IPS-20b (cell line): ENCODE measurements around the gene PCSK2.

Experiments
- H3K27ac ChIP-seq: one replicate; pipeline ENCODE4 v1.5.1; 2013; ENCODE audit warnings: low read length
- H3K27me3 ChIP-seq: 2 replicates; pipeline ENCODE4 v1.6.1; 2013; ENCODE audit warnings: mild to moderate bottlenecking, low read length, inconsistent platforms; ENCODE audit not compliant: insufficient read depth
- H3K36me3 ChIP-seq: 2 replicates; pipeline ENCODE4 v1.6.1; 2013; ENCODE audit warnings: low read depth, mild to moderate bottlenecking, inconsistent platforms, low read length, moderate library complexity; ENCODE audit not compliant: insufficient read depth
- H3K4me1 ChIP-seq: 2 replicates; pipeline ENCODE4 v1.6.1; 2013; ENCODE audit warnings: mild to moderate bottlenecking, control low read depth, inconsistent platforms, low read length, moderate library complexity; ENCODE audit not compliant: insufficient read depth
- H3K4me3 ChIP-seq: 2 replicates; pipeline ENCODE4 v1.5.1; 2013; ENCODE audit warnings: mild to moderate bottlenecking, low read length, inconsistent platforms
- H3K9ac ChIP-seq: 2 replicates; pipeline ENCODE4 v1.6.1; 2013; ENCODE audit warnings: low read depth, mild to moderate bottlenecking, inconsistent platforms, low read length, moderate library complexity
- H3K9me3 ChIP-seq: 2 replicates; pipeline ENCODE4 v1.6.1; 2013; ENCODE audit warnings: mild to moderate bottlenecking, low read depth, low read length, inconsistent platforms; ENCODE audit not compliant: insufficient read depth

Gene PCSK2

DNA sequence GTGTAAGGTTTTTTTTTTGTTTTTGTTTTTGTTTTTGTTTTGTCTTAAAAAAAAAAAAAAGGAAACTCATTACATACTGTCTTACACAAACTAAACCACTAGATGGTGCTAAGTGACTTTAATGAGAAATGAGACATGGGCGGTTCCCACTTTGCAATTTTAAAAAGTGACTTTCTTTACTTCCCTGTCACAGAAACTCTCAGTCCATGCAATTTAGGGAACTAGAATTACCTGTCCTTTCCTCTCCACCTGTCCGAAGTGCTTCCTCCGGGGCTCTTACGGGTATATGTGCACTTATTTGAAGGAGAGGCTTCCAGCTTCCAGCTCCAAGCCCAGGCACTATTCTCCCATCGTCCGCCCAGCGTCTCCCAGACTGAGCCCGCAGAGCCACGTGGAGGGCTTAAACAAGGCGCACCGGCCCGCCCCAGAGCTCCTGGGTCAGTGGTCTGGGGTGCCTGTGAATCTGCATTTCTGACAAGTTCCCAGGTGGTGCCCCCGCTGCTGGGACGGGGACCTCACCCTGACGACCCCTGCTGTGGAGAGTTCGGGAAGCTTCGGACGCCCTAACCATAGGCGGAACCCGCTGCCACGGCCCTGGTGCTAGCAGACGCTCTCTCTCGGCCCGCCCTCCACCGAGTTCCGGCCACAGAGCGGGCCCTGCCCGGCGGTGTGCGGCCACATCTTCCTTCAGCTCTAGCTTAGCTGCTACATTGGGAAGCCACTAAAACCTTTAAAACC, 278.2 kb downstream of the PCSK2 start:
- Histone ChIP-seq H3K36me3 (no peaks in the 10 kb centered on the region), H3K27ac (no peak overlapping the region), H3K9ac (peak overlapping the region; percentile 37; the same call in 1 of the 2 replicates), H3K4me1 (no peaks in the 10 kb centered on the region), H3K9me3 (no peaks in the 10 kb centered on the region), H3K27me3 (peaks cover 7% of the 10 kb centered on the region), H3K4me3 (peak overlapping the region; percentile 51; the same call in 1 of the 2 replicates)

DNA sequence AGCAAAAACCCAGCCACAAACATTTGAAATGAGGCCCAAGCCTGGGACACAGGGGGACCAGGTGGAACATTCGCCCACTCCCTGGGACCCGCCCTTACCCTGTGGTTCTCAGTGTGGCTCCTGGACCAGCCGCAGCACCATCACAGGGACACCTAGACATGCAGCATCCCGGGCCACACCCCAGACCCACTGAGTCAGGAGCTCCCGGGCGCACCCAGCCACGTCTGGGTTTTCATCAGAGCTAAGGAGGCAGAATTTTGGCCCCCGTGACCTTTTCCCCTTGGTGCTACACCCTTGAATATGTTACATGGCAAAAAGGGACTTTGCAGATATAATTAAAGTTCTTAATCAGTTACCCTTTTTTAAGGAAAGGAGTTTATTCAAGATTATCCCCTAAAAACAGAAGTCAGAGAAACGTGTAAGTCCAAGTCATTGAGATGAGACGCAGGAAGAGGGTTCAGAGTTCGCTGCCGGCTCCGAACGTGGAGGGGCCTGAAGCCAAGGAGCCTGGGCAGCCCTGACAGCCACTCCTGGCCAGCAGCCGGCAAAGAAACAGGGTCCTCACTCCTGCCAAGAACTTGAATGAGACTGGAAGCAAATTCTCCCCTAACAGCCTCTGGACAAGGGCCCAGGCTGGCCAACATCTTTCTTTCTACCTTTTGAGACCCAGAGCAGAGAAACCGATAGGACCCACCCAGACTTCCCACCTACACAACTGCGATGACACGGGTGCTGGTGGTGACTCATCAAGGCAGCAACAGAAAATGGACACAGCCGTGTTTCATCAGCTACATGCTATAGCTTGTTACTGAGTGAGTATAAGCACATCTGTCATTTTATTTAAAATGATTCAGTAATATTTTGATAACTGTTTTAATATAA, 279.0 kb downstream of the PCSK2 start:
- Histone ChIP-seq H3K27me3 (peaks cover 7% of the 10 kb centered on the region), H3K9ac (peak overlapping the region; percentile 37; the same call in 1 of the 2 replicates), H3K36me3 (no peaks in the 10 kb centered on the region), H3K4me1 (no peaks in the 10 kb centered on the region), H3K4me3 (peak overlapping the region; percentile 51; the same call in 1 of the 2 replicates), H3K9me3 (no peaks in the 10 kb centered on the region), H3K27ac (no peak overlapping the region)

DNA sequence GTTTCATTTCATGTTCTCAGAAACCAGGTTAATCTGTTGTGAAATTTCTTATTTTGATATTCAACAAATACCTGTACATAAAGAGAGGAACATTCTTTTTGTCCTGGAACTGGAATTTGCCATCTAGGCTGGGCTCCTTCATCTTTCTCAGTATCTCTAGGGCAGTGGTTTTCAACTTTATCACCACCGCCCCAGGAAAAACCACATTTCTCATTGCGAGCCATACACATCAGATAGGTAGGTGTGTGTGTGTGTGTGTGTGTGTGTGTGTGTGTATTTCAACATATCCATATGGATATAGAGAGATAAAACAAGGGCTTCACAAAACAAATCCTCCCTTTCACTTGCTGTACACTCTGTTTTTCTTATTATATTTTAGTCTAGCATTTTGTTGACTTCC, 280.2 kb downstream of the PCSK2 start:
- Histone ChIP-seq H3K27me3 (peaks cover 7% of the 10 kb centered on the region), H3K27ac (no peak overlapping the region), H3K4me1 (no peaks in the 10 kb centered on the region), H3K9me3 (no peaks in the 10 kb centered on the region), H3K36me3 (no peaks in the 10 kb centered on the region), H3K4me3 (no peak overlapping the region), H3K9ac (no peak overlapping the region)

DNA sequence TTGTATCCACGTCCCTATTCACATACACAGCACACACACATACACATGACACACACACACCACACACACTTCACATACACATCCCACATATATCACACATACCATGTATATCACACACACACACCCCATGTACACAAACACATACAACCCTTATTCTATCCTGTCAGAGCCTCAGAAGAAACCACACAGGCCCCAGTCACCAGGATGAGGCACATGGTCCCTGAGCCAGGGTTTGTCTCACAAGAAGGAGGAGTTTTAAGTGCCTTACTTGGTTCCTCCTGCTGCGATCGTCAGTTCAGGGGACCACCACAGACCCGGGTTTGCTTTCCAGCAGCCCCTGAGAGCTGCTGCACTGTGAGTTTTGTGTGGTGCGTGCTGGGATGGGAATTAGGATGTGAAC, 280.7 kb downstream of the PCSK2 start:
- Histone ChIP-seq H3K9me3 (no peaks in the 10 kb centered on the region), H3K9ac (no peak overlapping the region), H3K4me3 (no peak overlapping the region), H3K36me3 (no peaks in the 10 kb centered on the region), H3K4me1 (no peaks in the 10 kb centered on the region), H3K27ac (no peak overlapping the region), H3K27me3 (peaks cover 7% of the 10 kb centered on the region)

DNA sequence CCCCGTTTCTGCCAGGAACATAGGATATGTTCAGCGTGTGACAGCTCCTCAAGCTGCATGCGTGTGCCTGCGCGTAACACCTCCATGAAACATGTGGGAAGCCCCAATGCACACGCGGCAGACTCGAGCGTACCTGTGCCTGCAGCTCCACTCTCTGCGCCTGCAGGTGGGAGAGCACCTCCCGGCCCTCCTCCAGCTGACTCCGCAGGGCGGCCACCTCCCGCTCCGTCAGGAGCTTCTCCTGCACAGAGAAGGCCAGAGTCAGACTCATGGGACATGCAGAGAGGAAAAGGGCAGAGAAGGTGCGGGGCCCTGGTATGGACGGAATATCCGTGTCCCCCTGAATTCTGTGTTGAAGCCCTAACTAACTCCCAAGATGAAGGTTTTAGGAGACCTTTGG, 281.9 kb downstream of the PCSK2 start:
- H3K27ac ChIP-seq = no peak overlapping the region
- no peaks in the 10 kb centered on the region for H3K36me3 ChIP-seq
- peaks cover 7% of the 10 kb centered on the region for H3K27me3 ChIP-seq
- no peaks in the 10 kb centered on the region for H3K9me3 ChIP-seq
- H3K4me1 ChIP-seq = no peaks in the 10 kb centered on the region
- no peak overlapping the region for H3K9ac ChIP-seq
- no peak overlapping the region for H3K4me3 ChIP-seq

DNA sequence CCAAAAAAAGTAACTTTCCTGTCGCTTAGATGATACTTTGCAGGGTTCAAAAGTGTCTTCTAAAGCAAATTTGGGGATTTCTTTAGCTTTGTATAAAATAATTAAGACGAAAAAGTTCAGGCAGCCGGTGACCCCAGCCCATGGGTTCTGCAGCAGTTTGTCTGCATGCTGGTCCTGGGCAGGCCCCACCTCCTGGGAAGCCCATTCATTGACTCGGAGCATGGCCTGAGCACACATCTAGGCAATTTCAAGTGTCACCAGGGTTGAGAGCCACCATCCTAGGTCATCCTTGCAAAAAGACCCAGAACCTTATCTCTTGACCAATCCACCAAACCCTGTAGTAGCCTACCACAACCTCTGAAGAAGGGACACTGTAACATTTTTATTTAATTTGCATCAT, 283.7 kb downstream of the PCSK2 start:
- H3K4me1 ChIP-seq = no peaks in the 10 kb centered on the region
- H3K4me3 ChIP-seq = no peak overlapping the region
- H3K36me3 ChIP-seq = no peaks in the 10 kb centered on the region
- H3K9ac ChIP-seq = no peak overlapping the region
- H3K27me3 ChIP-seq = peaks cover 6% of the 10 kb centered on the region
- H3K9me3 ChIP-seq = no peaks in the 10 kb centered on the region
- no peak overlapping the region for H3K27ac ChIP-seq

DNA sequence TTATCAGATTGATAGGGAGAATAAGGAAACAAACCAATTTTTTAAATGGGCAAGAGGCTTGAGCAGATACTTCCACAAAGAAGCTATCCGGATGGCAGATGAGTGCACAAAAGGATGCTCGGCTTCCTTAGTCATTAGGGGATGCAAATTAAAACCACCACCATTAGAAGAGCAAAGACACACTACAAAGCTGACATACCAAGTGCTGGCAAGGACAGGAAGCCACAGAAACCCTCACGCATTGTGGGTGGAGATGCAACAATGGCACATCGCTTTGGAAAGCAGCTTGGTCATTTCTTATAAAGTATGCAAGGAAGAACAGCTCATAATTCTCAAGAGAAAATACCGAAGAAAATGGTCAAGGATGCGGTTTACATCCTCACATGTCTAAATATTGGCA, 284.6 kb downstream of the PCSK2 start:
- no peaks in the 10 kb centered on the region for H3K9me3 ChIP-seq
- no peak overlapping the region for H3K27ac ChIP-seq
- no peak overlapping the region for H3K9ac ChIP-seq
- no peaks in the 10 kb centered on the region for H3K27me3 ChIP-seq
- H3K36me3 ChIP-seq = no peaks in the 10 kb centered on the region
- no peak overlapping the region for H3K4me3 ChIP-seq
- no peaks in the 10 kb centered on the region for H3K4me1 ChIP-seq

DNA sequence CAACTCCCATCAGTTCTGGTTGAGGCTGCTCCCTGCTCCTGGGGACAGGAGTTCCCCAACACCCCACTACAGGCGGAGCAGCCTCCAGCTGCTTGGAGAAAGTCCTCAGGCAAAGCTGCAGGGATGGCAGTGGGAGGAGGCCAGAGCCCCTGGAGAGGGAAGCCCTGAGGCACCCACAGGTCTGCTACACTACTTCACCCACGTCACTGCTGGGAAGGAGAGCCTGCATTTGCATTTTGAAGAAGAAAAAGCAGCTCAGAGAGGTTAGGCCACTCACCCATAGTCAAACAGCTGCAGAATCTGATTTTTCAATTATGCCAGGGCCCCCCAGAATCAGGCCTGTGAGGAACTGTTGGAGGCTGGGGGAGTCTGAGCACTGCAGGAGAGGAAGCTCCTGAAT, 287.1 kb downstream of the PCSK2 start:
- Histone ChIP-seq H3K9me3 (no peaks in the 10 kb centered on the region), H3K27me3 (no peaks in the 10 kb centered on the region), H3K9ac (no peak overlapping the region), H3K4me1 (no peaks in the 10 kb centered on the region), H3K27ac (no peak overlapping the region), H3K4me3 (no peak overlapping the region), H3K36me3 (no peaks in the 10 kb centered on the region)

DNA sequence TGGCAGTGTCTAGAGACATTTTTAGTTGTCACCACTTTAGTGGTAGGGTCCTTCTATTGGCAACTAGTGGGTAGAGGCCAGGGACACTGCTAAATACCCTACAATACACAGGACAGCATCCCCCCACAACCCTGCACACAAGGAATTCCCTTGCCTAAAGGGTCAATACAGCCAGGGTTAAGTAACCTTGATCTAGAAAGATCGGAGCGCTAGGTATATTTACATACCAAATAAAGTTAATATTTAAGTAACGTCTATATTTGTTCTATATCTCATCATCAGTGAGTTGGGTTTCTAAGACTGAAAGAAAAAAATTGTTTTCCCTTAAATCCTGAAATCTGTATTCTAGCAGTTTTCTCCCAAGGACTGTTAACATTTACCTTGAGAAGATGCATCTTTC, 288.2 kb downstream of the PCSK2 start:
- Histone ChIP-seq H3K27ac (no peak overlapping the region), H3K4me1 (no peaks in the 10 kb centered on the region), H3K9me3 (no peaks in the 10 kb centered on the region), H3K4me3 (no peak overlapping the region), H3K9ac (no peak overlapping the region), H3K36me3 (no peaks in the 10 kb centered on the region), H3K27me3 (no peaks in the 10 kb centered on the region)

DNA sequence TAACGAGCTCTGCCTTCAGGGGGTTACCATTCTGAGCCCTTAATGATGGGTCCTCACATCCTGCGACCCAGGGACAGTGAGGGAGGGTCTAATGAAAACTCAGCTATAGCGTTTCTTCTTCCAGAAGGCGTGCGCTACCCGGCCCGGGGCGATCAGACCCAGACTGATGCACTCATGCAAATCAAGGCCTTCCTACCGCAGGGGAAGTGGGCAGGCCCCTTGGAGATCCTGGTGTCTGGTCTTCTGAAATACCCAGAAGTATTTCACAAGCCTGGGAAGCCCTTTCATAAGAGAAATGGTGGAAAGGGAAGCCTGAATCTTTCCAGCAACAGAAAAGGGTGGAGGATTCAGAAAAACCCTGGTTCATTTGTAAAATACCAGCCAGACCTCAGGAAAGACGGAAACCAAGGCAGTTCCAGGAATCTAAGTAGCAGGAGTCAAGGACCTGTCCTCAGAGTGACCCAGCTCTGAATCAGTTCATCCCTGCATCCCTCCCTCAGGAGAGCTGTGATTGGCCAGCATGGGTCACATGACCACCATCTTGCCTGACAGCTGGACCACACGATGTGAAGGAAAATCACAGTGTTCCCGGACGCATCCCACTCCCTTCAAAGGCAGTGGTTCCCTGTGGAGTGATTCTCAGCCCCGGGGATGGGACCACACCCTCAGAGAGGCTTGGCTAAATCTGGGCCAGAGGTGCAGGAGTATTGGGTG, 291.7 kb downstream of the PCSK2 start:
- Histone ChIP-seq H3K9ac (no peak overlapping the region), H3K36me3 (no peaks in the 10 kb centered on the region), H3K27me3 (no peaks in the 10 kb centered on the region), H3K4me3 (no peak overlapping the region), H3K27ac (no peak overlapping the region), H3K4me1 (no peaks in the 10 kb centered on the region), H3K9me3 (no peaks in the 10 kb centered on the region)

DNA sequence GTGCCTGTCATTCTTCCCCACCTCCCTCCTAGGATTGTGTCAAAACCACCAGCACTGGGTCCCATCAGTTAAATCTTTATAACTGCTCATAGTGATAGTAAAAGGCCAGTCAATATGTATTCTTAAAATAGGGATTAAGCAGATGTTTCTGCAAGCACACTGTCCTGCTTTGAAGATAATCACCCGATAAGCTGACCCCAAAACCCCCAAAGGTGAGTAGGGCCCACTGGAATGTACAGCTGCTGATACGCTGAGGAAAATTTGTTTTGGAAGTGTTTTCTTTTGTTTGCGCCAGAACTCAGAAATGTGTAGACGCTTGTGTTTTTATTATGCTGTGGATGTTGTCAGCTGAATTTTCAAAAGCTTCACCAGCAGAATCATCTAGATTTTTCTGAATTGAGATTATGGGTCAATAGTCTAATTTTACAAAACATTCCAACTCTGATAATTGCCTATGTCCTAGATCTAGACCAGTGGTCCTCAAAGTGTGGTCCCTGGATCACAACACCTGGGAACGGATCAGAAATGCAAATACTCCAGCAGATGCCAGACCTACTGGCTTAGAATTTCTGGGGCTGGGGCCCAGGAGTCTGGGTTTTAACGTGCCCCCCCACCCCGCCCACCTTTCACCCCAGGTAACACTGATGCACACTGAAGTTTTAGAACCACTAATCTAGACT, 292.9 kb downstream of the PCSK2 start:
- H3K9ac ChIP-seq = no peak overlapping the region
- no peak overlapping the region for H3K4me3 ChIP-seq
- H3K27ac ChIP-seq = no peak overlapping the region
- H3K27me3 ChIP-seq = peaks cover 5% of the 10 kb centered on the region; the same call in 1 of the 2 replicates
- H3K36me3 ChIP-seq = no peaks in the 10 kb centered on the region
- no peaks in the 10 kb centered on the region; the same call in 1 of the 2 replicates for H3K4me1 ChIP-seq
- H3K9me3 ChIP-seq = no peaks in the 10 kb centered on the region
